ENCODE results near the gene AKR1C1. TPM values are rescaled to one million over a fixed set of nuclear protein-coding genes. Genes with fewer than 3 reads are reported as not detected.

Gene AKR1C1
- total RNA-seq, 1 experiment from 2014 or later = 2.1 TPM

DNA sequence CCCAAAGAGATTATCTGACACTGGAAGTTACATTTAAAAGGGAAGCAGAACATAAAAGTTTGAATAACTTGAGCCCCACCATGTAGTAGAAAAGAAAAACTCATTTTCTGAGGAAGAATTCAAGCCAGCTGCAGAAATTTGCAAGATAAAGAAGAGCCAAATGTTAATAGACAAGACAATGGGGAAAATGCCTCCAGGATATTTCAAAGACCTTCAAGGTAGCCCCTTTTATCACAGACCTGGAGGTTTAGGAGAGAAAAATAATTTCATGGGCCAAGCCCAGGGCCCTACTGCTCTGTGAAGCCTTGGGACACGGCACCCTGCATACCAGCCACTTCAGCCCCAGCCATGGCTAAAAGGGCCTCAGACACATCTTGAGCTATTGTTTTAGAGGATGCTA, 18.4 kb upstream of the AKR1C1 start:
- H3K4me2 ChIP-seq (ENCODE audit: low read length) = no peak overlapping the region
- intact Hi-C loops (cut with micrococcal nuclease) = no loop called here
- H3K4me1 ChIP-seq (ENCODE audit: control insufficient read depth in 1 of 2, insufficient read depth in 2 of 2, low read length in 2 of 2) = peaks cover 0 to 27% of the 10 kb centered on the region in 2 experiments; a peak in 2 of 4 replicates

More for the DNA sequence above, 18.4 kb upstream of the AKR1C1 start:
- CTCF ChIA-PET = no interaction called here
- H3K4me3 ChIP-seq (replicated peaks in 1 of 2; ENCODE audit: low read depth in 1 of 2, low read length in 2 of 2) = no peak overlapping the region
- no peaks in the 10 kb centered on the region; the same call in 1 of the 2 replicates for H3K9me2 ChIP-seq (ENCODE audit: insufficient read depth)
- POLR2A ChIA-PET = no interaction called here
- RAD21 ChIA-PET (ENCODE audit: low non-redundant PET in 1 of 2, low total read pairs in 2 of 2, uncharacterized antibody in 2 of 2, unreplicated experiment in 2 of 2) = no interaction called here
- no peak overlapping the region for H2AFZ ChIP-seq (ENCODE audit: low read depth, low read length, poor library complexity, severe bottlenecking)
- TF ChIP-seq CEBPB (IDR thresholded peaks at IDR 0.05; ENCODE audit: low read depth) (no peak), POLR2AphosphoS5 (IDR thresholded peaks at IDR 0.05; ENCODE audit: low read depth, low read length) (no peak), ZFX (IDR thresholded peaks at IDR 0.05) (no peak), EZH2 (IDR thresholded peaks at IDR 0.05) (no peak), SRF (IDR thresholded peaks at IDR 0.05; ENCODE audit: low read depth) (no peak), MAX (IDR thresholded peaks at IDR 0.05) (no peak)
- TF ChIP-seq, protein P1, sequence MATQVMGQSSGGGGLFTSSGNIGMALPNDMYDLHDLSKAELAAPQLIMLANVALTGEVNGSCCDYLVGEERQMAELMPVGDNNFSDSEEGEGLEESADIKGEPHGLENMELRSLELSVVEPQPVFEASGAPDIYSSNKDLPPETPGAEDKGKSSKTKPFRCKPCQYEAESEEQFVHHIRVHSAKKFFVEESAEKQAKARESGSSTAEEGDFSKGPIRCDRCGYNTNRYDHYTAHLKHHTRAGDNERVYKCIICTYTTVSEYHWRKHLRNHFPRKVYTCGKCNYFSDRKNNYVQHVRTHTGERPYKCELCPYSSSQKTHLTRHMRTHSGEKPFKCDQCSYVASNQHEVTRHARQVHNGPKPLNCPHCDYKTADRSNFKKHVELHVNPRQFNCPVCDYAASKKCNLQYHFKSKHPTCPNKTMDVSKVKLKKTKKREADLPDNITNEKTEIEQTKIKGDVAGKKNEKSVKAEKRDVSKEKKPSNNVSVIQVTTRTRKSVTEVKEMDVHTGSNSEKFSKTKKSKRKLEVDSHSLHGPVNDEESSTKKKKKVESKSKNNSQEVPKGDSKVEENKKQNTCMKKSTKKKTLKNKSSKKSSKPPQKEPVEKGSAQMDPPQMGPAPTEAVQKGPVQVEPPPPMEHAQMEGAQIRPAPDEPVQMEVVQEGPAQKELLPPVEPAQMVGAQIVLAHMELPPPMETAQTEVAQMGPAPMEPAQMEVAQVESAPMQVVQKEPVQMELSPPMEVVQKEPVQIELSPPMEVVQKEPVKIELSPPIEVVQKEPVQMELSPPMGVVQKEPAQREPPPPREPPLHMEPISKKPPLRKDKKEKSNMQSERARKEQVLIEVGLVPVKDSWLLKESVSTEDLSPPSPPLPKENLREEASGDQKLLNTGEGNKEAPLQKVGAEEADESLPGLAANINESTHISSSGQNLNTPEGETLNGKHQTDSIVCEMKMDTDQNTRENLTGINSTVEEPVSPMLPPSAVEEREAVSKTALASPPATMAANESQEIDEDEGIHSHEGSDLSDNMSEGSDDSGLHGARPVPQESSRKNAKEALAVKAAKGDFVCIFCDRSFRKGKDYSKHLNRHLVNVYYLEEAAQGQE (IDR thresholded peaks at IDR 0.05; ENCODE audit: low read depth) = no peak
- TF ChIP-seq, protein P2, sequence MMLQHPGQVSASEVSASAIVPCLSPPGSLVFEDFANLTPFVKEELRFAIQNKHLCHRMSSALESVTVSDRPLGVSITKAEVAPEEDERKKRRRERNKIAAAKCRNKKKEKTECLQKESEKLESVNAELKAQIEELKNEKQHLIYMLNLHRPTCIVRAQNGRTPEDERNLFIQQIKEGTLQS (IDR thresholded peaks at IDR 0.05) = no peak
- no peak overlapping the region for H3K9ac ChIP-seq (ENCODE audit: low read length)
- no peak overlapping the region for H3K27ac ChIP-seq (ENCODE audit: low read depth, low read length)
- no peaks in the 10 kb centered on the region for H3K27me3 ChIP-seq (ENCODE audit: insufficient read depth, low read length)
- no peaks in the 10 kb centered on the region for H3K79me2 ChIP-seq (ENCODE audit: insufficient read depth, low read length)
- ATAC-seq = no peak
- no peaks in the 10 kb centered on the region for H3K9me3 ChIP-seq (ENCODE audit: control insufficient read depth in 1 of 2, insufficient read depth in 1 of 2, low read depth in 1 of 2, low read length in 2 of 2)
- no TSS peak for BruUV-seq (replicated peaks)
- no peak for DNase-seq (ENCODE audit: low read depth, low spot score)
- no peaks in the 10 kb centered on the region for H4K20me1 ChIP-seq (ENCODE audit: insufficient read depth)
- no peaks in the 10 kb centered on the region for H3K36me3 ChIP-seq (ENCODE audit: control insufficient read depth in 1 of 2, insufficient read depth in 2 of 2, low read length in 2 of 2)

Data from HCT116 (cell line).